Measurements from ENCODE around the gene LDLRAP1.

DNA sequence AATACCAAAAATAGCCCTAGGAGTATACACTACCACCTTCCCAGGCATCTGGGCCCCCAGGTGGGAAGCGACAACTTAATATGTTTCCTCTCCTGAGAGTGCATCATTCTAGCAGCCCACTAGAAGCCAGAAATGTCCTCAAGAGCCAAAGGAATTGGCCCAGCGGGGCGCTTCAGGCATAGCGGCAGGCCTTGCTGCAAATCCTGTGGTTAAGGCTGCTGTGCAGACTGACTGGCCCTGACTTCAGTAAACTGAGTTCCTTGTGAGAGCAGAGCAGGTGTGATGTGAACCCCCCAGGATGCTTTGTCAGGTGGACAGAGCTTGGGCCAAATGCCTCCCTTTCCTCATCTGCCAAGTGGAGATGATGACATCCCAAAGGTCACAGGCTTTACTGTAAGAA, 29.7 kb upstream of the LDLRAP1 start:
- TF ChIP-seq SUZ12 (IDR thresholded peaks at IDR 0.05; ENCODE audit: extremely low read depth, insufficient read depth, insufficient read length) (no peak), ZNF274 (IDR thresholded peaks at IDR 0.05; ENCODE audit: low read depth, low read length) (no peak), YY1 (IDR thresholded peaks at IDR 0.05; ENCODE audit: insufficient read depth, insufficient read length) (no peak)

Measured in NT2/D1 (cell line).